Coronary artery (tissue), 2 donors: ENCODE data around the gene RASAL2.

ENCODE experiments used
- DNase-seq: peaks from one replicate; pipeline ENCODE4 v3.0.0-alpha.2; 2017; ENCODE audit warnings: low spot score
- H3K27ac ChIP-seq, 2 donors: fragments of 200-600 bp; sonication (generic); one replicate each; pipeline ENCODE4 v1.5.1; 2016 to 2019
- H3K4me3 ChIP-seq: fragments of 200-600 bp; sonication (generic); 2 replicates; pipeline ENCODE4 v1.5.1; 2016; ENCODE audit warnings: mild to moderate bottlenecking, moderate library complexity
- TF ChIP-seq, protein P1 (sequence below): fragments of 200-600 bp; sonication (generic); IDR thresholded peaks from one replicate; pipeline ENCODE4 v1.5.1; 2019; ENCODE audit warnings: antibody characterized with exemption

RASAL2 gene

DNA sequence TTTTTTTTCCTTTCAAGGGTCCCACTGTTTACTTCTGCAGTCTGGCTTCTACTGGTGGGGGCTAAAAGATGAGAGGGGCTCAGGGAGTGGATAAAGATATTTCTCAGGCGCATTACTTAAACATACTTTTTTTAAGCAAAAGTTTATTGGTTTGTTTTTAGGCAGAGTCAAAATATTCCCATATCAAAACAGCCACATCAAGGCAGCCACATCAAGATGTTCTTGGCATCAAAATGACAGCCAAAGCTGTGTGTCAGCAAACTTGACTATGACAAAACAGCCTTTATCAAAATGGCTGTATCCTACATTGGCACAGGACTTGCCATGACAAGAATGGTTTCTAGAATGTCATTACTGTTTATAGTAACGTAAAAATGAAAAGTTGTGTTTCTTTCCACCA lies 22.1 kb upstream of the RASAL2 start:
- TF ChIP-seq, protein P1, sequence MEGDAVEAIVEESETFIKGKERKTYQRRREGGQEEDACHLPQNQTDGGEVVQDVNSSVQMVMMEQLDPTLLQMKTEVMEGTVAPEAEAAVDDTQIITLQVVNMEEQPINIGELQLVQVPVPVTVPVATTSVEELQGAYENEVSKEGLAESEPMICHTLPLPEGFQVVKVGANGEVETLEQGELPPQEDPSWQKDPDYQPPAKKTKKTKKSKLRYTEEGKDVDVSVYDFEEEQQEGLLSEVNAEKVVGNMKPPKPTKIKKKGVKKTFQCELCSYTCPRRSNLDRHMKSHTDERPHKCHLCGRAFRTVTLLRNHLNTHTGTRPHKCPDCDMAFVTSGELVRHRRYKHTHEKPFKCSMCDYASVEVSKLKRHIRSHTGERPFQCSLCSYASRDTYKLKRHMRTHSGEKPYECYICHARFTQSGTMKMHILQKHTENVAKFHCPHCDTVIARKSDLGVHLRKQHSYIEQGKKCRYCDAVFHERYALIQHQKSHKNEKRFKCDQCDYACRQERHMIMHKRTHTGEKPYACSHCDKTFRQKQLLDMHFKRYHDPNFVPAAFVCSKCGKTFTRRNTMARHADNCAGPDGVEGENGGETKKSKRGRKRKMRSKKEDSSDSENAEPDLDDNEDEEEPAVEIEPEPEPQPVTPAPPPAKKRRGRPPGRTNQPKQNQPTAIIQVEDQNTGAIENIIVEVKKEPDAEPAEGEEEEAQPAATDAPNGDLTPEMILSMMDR = no peak
- Histone ChIP-seq H3K27ac (no peak overlapping the region), H3K4me3 (no peak overlapping the region)
- DNase-seq = no peak

DNA sequence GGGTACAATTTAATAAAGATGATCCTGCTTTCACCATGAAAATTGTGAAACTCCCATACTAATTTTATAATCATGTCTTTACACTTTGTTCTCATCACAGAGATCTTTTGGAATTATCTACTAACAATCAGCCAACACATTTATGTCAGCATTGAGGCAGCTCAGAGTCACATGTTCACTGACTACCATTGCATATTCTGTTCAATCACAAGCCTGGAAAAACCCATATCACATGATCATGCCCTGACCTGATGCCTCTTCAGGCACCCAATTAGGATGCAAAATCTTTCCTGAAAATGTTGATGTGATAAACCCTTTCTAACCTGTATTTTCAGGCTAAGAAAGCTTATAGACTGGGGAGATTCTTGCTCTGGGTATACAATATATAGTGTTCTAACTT lies 21.6 kb upstream of the RASAL2 start:
- H3K4me3 ChIP-seq = no peak overlapping the region
- TF ChIP-seq, protein P1 = no peak
- no peak overlapping the region for H3K27ac ChIP-seq
- no peak for DNase-seq

DNA sequence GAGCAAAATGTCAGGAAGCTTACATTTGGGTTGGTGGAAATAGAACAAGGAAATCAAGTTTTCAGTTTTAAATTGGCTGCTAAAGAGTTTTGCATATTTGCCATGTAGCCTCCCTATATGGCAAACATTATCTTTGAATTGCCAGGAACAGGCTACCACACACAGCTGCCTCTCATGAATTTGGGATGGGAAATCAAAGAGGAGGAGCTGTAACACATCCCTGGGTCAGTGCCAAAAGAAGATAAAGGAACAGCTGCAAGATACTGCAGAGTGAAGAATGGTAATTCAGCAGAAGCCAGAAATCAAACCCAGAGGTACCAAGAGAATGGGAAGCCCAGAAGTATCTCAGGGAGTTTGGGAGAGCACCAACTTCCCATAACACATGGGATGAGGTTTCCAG lies 18.6 kb upstream of the RASAL2 start:
- Histone ChIP-seq H3K27ac (no peak overlapping the region), H3K4me3 (no peak overlapping the region)
- DNase-seq = no peak
- TF ChIP-seq, protein P1 = no peak

DNA sequence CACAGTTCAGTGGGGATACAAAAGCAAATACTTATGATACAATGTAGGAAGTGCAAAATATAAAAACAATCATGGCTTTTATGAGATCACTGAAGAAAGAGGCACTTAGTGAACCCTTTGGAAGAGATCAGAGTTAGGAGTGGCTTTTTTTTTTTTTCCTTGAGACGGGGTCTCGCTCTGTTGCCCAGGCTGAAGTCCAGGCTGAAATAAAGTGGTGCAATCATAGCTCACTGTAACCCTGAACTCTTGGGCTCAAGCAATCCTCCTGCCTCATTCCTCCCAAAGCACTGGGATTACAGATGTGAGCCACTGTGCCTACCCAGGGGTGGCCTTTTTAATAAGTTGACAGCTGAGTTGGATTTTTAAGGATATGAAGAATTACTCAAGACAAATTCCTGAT lies 17.3 kb upstream of the RASAL2 start:
- no peak for DNase-seq
- TF ChIP-seq, protein P1 = no peak
- Histone ChIP-seq H3K4me3 (no peak overlapping the region), H3K27ac (no peak overlapping the region)

DNA sequence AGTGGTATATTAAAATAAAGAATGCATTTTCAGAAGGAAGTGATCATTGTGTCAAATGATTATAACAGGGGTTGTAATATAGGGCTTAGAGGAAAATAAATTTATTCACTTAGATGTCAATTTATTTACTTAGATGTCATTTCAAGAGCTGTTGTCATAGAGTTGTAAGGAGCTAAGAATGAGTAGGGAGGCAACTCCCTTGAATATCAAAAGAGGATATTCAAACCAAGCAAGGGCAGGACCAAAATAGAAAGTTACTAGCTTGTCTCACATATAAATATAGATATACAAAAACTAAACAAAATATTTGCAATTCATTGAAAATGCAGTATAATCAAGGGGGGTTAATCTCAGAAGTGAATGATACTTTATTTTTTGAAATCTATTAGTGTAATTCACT lies 16.0 kb upstream of the RASAL2 start:
- H3K27ac ChIP-seq = no peak overlapping the region
- no peak overlapping the region for H3K4me3 ChIP-seq
- no peak for DNase-seq
- TF ChIP-seq, protein P1 = no peak

DNA sequence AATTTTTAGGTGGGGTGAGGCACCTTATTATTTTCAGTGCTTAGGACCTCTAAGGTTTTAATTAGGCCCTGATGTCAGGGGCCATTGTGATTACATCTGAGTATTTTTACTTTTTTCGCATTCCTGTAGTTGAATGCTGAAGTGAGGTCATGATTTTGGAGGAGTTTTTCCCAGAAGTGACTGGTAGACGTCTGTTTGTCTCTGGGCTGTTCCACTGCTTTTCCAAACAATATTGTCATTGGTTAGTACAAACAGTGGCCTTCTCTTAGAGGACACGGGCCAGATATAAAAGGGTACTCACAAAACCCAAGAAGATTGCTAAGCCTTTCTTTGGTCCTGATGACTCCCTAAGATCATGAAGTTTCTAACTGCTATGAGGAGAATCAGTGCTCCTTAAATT lies 7.6 kb upstream of the RASAL2 start:
- Histone ChIP-seq H3K4me3 (peak overlapping the region; percentile 33), H3K27ac (peak overlapping the region; percentile 62 to 71)
- no peak for DNase-seq
- TF ChIP-seq, protein P1 = no peak

DNA sequence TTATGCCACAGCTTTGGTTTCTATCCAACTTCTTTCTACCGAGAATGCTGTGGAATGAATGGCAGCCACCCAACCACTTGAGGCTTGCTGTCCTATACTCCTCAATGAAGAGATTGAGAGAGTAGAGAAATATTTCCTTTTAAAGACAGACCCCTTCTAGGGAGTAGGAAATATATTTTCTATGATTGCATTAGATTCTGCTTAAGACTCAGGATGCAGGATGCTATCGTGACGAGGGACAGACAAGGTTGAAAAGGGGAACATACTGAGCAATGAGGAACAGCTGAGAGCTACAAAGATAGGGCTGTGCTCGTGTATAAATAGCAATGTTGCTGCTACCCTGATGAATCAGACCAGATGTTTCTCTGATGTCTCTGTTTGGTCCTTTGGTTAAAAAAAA lies 7.1 kb upstream of the RASAL2 start:
- H3K27ac ChIP-seq = peak overlapping the region; percentile 62 to 71
- TF ChIP-seq, protein P1 = no peak
- peak overlapping the region; percentile 33 for H3K4me3 ChIP-seq
- DNase-seq = no peak
